K562 (cell line): ENCODE data around the gene CCNL2. TPM values are rescaled to one million over a fixed set of nuclear protein-coding genes. Genes with fewer than 3 reads are reported as not detected.

Source experiments
- ATF6 ChIP-seq: sonication (generic); formaldehyde crosslinking; IDR thresholded peaks from 2 replicates; pipeline ENCODE4 v1.4.0; 2020; ENCODE audit warnings: mild to moderate bottlenecking, missing genetic modification reagents
- CBFB ChIP-seq: sonication (generic); formaldehyde crosslinking; IDR thresholded peaks from 2 replicates; pipeline ENCODE4 v1.4.0; 2020; ENCODE audit warnings: mild to moderate bottlenecking, missing genetic modification reagents
- CREM ChIP-seq: IDR thresholded peaks from 2 replicates; pipeline ENCODE4 v1.6.1; 2014; ENCODE audit warnings: antibody characterized with exemption, low read depth
- GATAD2B ChIP-seq: fragments of 450-650 bp; IDR thresholded peaks from 2 replicates; pipeline ENCODE4 v1.6.1; 2017; ENCODE audit warnings: mild to moderate bottlenecking, borderline replicate concordance
- IRF9 ChIP-seq: fragments of 450-650 bp; IDR thresholded peaks from 2 replicates; pipeline ENCODE4 v1.6.1; 2016; ENCODE audit warnings: missing biosample characterization, missing genetic modification characterization
- MTA3 ChIP-seq: fragments of 450-650 bp; formaldehyde crosslinking; IDR thresholded peaks from 2 replicates; pipeline ENCODE4 v1.6.1; 2017; ENCODE audit warnings: mild to moderate bottlenecking, borderline replicate concordance
- MYC ChIP-seq, 2 experiments: fragments of 250-450 bp in 1 of 2; sonication (Bioruptor Pico) in 1 of 2; IDR thresholded peaks; 2 replicates each; pipeline versions ENCODE4 v1.5.1 to v1.6.1; 2012 to 2021; ENCODE audit warnings: low read depth in 2 of 2, borderline replicate concordance in 1 of 2, improper control_type of control experiment in 1 of 2, low read length in 1 of 2, mild to moderate bottlenecking in 1 of 2, moderate library complexity in 1 of 2
- RB1 ChIP-seq: fragments of 450-650 bp; IDR thresholded peaks from 2 replicates; pipeline ENCODE4 v1.6.1; 2017; ENCODE audit warnings: low read depth, mild to moderate bottlenecking
- RUNX1 ChIP-seq: sonication (generic); IDR thresholded peaks from 2 replicates; pipeline ENCODE4 v1.6.1; 2016; ENCODE audit warnings: antibody characterized with exemption, low read depth
- SMC3 ChIP-seq: conservative IDR thresholded peaks from 2 replicates; pipeline ENCODE4 v1.6.1; 2011; ENCODE audit warnings: low read depth, low read length, improper control_type of control experiment; ENCODE audit not compliant: insufficient read depth
- ZBTB2 ChIP-seq: fragments of 450-650 bp; IDR thresholded peaks from 2 replicates; pipeline ENCODE4 v1.6.1; 2016; ENCODE audit warnings: antibody characterized with exemption
- ZBTB33 ChIP-seq: sonication (generic); formaldehyde crosslinking; IDR thresholded peaks from 2 replicates; pipeline ENCODE4 v1.8.1; 2023; ENCODE audit warnings: mild to moderate bottlenecking, missing genetic modification reagents
- ZFP91 ChIP-seq: sonication (generic); formaldehyde crosslinking; IDR thresholded peaks from 2 replicates; pipeline ENCODE4 v1.8.0; 2022; ENCODE audit warnings: mild to moderate bottlenecking, missing genetic modification reagents
- ZNF740 ChIP-seq, 3 experiments: fragments of 200-800 bp in 1 of 3; sonication (Bioruptor generic) in 1 of 3; sonication (generic) in 1 of 3; formaldehyde crosslinking in 1 of 3; IDR thresholded peaks; 2 replicates each; pipeline versions ENCODE4 v1.6.1 to v1.8.0; 2016 to 2022; ENCODE audit warnings: mild to moderate bottlenecking in 2 of 3, missing compliant biosample characterization in 2 of 3, missing genetic modification characterization in 2 of 3, missing genetic modification reagents in 1 of 3
- polyA plus RNA-seq, 8 experiments: library from polyadenylated mRNA; depleted of rRNA in 4 of 8; stranded (reverse) in 5 of 8; unstranded in 3 of 8; fragments of >200 nt; fragmentation: Nextera tagmentation in 2 of 8; fragmentation: Illumina TruSeq in 1 of 8; extraction: Ambion mirVana in 2 of 8; extraction: Trizol in 1 of 8; gene quantifications; 2 replicates each; pipeline versions ENCODE4 v1.2.1 to v1.2.3, GENCODE V29; 2011 to 2014; ENCODE audit warnings: inconsistent platforms in 1 of 8, missing spikeins in 1 of 8
- total RNA-seq, 7 experiments: library from RNA; depleted of rRNA in 6 of 7; stranded (reverse); fragments of >200 nt in 6 of 7; fragmentation: Illumina TruSeq in 2 of 7; extraction: Trizol in 2 of 7; gene quantifications; 2 replicates each; pipeline versions ENCODE4 v1.2.1 to v1.2.3, GENCODE V29; 2011 to 2021; ENCODE audit warnings: low replicate concordance in 1 of 7

Gene CCNL2
- total and polyA plus RNA-seq, 9 of the 15 experiments (the other 6 are each of a cell fraction or from before 2014, with no cell fraction given): 2.8 to 287 (median 94.5) TPM

- TF ChIP-seq ZBTB2: peak; percentile 88
- peak; percentile 91 for TF ChIP-seq ZNF740 (CRISPR knock-in tag; IDR thresholded peaks at IDR 0.05)
- TF ChIP-seq ZNF740 (tag; IDR thresholded peaks at IDR 0.05): 0 out of 4 replicates have a peak, but pooled peaks of 1 of the 2 experiments have one; percentile 50
- TF ChIP-seq MTA3: peak; percentile 80; the same call in 1 of the 2 replicates
- 0 out of 2 replicates have a peak, but pooled peaks have one; percentile 54 for TF ChIP-seq ZFP91 (CRISPR knock-in tag)
- peak; percentile 88 for TF ChIP-seq RB1
- 0 out of 2 replicates have a peak, but pooled peaks have one; percentile 39 for TF ChIP-seq ATF6 (CRISPR knock-in tag)
- 0 out of 2 replicates have a peak, but pooled peaks have one; percentile 10 for TF ChIP-seq RUNX1
- TF ChIP-seq MYC (IDR thresholded peaks at IDR 0.05; ENCODE audit: low read depth, low read length): peak; percentile 97
- peak; percentile 87; the same call in 1 of the 2 replicates for TF ChIP-seq MYC (CRISPR knock-in tag; IDR thresholded peaks at IDR 0.05; ENCODE audit: borderline replicate concordance, low read depth)
- no peak for TF ChIP-seq IRF9 (tag)
- TF ChIP-seq GATAD2B: no peak; the same call in 1 of the 2 replicates
- TF ChIP-seq ZBTB33 (CRISPR knock-in tag): peak; percentile 80
- TF ChIP-seq SMC3: peak; percentile 82
- TF ChIP-seq CREM: peak; percentile 60
- TF ChIP-seq CBFB (CRISPR knock-in tag): peak; percentile 96
These were observed 42.1 kb upstream of the CCNL2 start (continued) for GRCh38 chr1:1441002-1441888.
